GM10266 (cell line): ENCODE data around the gene CHN2.

Source experiments
- DNase-seq: peaks from one replicate; pipeline ENCODE4 v3.0.0; 2012; ENCODE audit errors: extremely low spot score
- CTCF ChIP-seq: IDR thresholded peaks from 2 replicates; pipeline ENCODE4 v1.5.1; 2012; ENCODE audit warnings: mild to moderate bottlenecking, low read depth; ENCODE audit not compliant: control insufficient read depth, insufficient read depth; ENCODE audit errors: missing control alignments

Gene CHN2

GRCh38 chr7:29412912-29413311, 218.3 kb downstream of the CHN2 start:
- no peak for TF ChIP-seq CTCF
- DNase-seq: no peak

DNA sequence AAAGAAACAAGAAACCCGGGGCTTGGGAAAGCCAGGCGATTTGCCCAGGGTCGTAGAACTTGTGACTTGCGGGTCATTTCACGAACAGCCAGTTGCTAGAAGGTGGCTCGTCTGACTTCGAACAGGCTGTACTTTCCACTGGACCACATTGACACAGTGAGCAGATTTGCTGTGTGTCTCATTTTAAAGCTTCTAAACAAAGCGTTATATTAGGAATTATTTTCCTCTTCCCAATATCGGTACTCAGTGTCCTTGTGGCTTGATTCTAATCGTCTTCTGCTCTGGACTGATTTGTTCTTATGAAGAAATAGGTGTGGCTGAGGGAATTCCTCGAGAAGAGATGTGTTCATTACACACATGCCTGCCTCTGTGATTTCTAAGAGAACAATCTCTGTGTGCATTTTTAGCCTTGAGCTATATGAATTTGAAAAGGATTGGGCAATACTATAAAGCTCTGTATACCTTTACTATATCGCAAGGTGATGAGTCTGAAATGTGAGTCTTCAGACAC, 219.1 kb downstream of the CHN2 start:
- no peak for DNase-seq
- no peak for TF ChIP-seq CTCF

DNA sequence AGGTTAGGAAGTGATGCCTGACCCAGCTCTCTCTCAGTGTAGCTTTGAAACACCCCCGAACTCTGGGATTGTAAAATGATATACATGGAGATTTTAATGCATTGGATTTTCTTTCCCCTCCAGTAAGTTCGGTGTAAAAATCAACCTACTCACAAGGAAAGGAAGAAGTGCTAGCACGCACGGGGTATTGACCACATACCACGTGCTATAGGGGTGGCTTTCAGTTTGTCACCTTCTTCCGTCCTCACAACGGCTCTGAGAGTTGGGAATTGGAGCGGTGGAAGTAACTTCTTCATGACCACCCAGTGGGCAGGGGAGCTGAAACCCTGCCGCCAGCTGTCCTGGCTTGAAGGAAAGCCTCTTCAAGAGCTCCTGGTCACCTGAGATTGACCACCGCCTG, 219.6 kb downstream of the CHN2 start:
- TF ChIP-seq CTCF: no peak
- DNase-seq: no peak

DNA sequence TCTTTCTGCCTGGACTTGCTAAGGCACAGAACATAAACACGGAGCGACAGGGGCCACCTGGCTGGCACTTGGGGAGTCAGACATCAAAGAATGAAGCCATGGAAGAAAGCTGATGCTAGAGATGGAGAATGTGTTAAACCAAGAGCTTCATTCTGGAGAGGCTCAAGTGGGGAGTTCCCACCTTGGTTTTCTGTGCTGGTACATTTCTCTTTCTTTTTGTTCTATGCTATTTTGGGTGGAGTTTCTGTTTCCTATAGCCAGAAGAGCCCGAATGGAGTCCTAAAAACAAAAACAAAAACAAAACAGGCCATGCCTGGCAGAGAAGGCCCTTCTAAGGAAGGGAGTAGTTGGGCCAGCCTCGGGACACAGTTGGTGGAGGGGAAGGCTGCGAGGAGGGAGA, 220.6 kb downstream of the CHN2 start:
- no peak for DNase-seq
- no peak for TF ChIP-seq CTCF

DNA sequence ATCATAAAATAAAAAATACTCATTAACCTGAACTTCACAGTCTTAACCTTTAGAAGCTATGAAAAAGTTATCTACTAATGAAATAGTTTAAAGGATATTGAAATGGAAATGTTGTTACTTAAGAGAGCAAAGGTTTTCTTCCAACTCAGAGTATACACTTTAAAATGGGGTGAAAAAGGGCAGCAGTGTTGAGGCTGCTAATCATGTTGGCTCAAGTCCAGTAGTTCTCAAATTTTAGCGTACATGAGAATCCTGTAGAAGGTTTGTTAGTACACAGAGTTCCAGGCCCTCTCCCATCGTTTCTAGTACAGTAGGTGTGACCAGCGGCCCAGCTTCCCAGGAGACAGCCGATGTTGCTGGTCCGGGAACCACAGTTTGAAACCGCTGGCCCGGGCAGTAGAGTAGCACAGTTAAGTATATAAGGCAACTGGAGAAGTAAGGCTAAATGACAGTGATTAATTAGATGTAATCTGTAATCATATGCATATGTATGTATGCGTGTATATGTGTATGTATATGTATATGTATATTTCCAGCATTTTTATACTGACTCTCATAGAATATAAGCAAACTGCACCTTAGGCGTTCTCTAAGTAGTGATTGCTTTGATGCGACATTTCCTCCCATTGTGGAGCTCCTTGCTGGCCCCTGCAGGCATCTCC, 221.8 kb downstream of the CHN2 start:
- no peak for DNase-seq
- TF ChIP-seq CTCF: no peak

- no peak for DNase-seq
Observed at GRCh38 chr7:29416938-29417305, 222.3 kb downstream of the CHN2 start.

More at GRCh38 chr7:29416938-29417305, 222.3 kb downstream of the CHN2 start:
- no peak for TF ChIP-seq CTCF
